GM12891 (cell line): Measurements from ENCODE around the gene TADA1.

Experiments
- POLR2A ChIP-seq: IDR thresholded peaks from 2 replicates; pipeline ENCODE4 v1.6.1; 2011; ENCODE audit warnings: low read depth, low read length, control low read depth
- POLR2AphosphoS5 ChIP-seq: IDR thresholded peaks from 2 replicates; pipeline ENCODE4 v1.6.1; 2011; ENCODE audit warnings: low read depth, low read length, control low read depth
- TAF1 ChIP-seq: IDR thresholded peaks from 2 replicates; pipeline ENCODE4 v1.6.1; 2011; ENCODE audit warnings: low read depth, low read length, control low read depth

DNA sequence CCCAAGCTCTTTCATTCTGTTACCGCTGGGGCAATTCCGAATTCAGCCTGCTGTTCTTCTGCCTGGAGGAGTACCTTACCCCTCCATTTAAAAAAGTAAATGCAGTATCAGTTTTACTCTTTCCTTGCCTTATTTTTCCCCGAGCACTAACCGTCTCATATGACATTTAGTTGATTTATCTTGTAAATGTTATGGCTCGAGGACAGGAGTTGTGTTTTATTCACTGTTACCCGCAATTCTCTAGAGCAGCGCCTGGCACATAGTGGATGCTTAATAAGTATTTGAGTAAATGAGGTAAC, 425 bp upstream of the TADA1 start:
- TF ChIP-seq POLR2AphosphoS5 = no peak
- no peak for TF ChIP-seq POLR2A
- TF ChIP-seq TAF1 = no peak
